Muscle of arm (tissue), 12 donors: Measurements from ENCODE around the gene MRPL52. TPM values are rescaled to one million over a fixed set of nuclear protein-coding genes. Genes with fewer than 3 reads are reported as not detected.

Experiments used
- DNase-seq: peaks from one replicate; pipeline ENCODE4 v3.0.0-alpha.2; 2013
- polyA plus RNA-seq, 12 donors: library from polyadenylated mRNA; unstranded; fragments of 120-200 nt; gene quantifications; one replicate each; pipeline ENCODE4 v1.2.1, GENCODE V29; 2013; ENCODE audit not compliant: insufficient read length in 12 of 12

MRPL52 gene
- polyA plus RNA-seq, 12 donors, result 52.5 to 71.0 (median 60.1) TPM; not detected in 1

DNA sequence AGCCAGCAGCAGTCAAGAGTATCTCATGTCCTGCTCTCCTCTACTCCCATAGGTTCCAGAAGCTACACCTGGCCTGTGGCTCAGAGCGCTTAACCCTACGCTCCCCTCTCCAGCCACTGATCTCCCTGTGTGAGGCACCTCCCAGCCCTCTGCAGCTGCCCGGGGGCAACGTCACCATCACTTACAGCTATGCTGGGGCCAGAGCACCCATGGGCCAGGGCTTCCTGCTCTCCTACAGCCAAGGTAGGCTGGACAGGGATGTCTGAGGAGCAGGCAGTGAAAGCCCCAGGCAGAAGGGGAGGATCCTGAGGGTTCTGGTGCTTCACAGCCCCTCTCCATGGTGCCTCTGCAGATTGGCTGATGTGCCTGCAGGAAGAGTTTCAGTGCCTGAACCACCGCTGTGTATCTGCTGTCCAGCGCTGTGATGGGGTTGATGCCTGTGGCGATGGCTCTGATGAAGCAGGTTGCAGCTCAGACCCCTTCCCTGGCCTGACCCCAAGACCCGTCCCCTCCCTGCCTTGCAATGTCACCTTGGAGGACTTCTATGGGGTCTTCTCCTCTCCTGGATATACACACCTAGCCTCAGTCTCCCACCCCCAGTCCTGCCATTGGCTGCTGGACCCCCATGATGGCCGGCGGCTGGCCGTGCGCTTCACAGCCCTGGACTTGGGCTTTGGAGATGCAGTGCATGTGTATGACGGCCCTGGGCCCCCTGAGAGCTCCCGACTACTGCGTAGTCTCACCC is 45.5 kb downstream of the MRPL52 start:
- no peak for DNase-seq

- no peak for DNase-seq
These were observed 46.1 kb downstream of the MRPL52 start for GRCh38 chr14:22875748-22876319.

GRCh38 chr14:22877000-22877501 is 47.4 kb downstream of the MRPL52 start:
- no peak for DNase-seq

DNA sequence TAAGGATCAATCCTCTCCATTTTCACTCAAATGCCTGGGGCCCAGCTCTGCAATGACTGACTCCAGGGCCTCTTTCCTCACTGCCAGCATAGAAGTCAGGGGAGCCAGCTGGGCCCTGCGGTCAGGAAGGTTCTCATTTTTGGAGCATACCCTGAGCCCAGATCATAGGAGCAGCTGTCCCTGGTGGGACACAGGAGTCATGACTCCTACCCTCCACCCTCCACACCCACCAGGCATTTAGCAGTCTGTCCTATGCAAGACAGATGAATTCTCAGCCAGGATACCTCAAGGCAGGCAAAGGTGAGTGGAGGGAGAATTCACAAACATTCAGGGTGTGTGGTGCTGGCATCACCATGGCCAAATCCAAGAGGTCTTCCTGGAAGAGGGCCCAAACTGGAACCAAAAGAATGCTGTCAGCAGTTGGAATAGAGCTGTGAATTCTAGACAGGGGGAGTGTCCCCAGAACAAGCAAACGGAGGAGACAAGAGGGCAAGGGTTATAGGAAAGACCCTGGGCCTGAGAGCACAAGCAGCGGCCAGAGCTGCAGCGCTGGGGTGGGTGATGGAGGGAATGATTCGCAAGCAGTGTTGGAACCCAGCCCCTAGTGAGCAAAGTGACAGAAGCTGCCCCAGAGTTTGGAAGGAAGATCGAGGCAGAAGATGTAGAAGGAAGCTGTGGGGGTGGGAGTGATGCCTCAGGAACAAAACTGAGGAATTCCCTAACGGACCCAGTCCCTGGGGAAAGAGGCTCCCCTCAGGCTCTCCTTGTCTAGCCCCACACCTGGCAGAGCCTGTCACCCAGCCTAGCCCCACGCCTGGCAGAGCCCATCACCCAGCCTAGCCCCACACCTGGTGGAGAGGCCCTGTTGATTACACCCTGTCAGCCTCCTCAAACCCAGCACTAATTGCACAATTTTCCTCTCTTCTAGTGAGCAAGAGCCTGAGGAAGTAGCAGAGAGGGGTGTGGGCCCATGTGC is 48.9 kb downstream of the MRPL52 start:
- DNase-seq, result no peak

DNA sequence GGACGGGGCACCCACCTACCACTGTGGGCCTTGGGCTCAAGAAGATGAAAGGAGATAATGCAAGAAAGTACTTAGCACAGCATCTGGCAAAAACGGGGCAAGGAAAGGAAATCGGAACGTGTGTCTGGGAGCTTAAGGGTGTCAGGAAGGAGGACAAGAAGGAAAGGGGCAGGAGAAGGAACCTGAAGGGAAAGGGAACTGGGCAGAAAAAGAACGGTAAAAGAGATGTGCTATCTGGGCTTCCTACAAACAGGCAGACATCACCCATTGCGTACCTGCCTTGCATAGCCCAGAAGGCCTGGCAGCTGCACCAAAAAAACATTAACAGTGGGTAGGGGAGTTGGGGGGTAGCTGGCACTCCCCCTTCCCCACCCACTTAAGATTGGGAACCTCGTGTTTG is 52.4 kb downstream of the MRPL52 start:
- DNase-seq, result no peak

GRCh38 chr14:22882529-22883172 is 53.0 kb downstream of the MRPL52 start:
- DNase-seq, result no peak

DNA sequence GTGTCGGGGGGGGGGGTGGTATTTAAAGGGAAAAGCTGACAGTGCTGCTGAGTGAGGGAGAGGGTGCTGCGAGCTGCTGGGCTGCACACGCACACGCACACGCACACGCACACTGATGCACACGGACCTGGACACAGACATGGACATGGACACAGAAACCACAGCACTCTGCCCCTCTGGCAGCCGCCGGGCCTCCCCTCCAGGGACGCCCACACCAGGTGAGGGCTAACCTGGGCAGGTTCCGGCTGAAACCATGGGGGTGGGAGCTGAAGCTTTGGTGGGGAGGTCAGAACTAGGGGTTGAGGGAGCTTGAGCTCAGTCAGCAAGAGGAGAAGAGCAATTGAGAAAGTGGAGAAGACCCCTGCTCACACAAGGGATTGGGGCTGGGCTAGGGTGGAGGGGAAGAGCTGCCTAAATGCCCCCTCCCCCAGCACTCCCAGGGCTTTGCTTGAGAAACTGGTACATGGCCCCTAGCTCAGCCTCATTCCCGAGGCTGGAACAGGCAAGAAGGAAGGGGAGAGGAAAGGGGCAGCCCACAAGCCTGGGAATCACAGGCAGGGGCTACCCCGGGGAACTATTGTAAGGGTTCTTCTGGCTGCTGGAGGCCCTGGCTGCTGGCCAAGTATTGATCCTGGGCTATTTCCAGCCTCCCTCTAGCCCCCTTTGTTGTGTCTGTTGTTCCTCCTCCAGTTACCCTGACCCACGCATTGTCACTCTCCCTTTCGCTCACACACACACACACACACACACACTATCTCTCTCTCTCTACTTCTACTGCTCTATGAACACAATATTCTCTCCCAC is 53.7 kb downstream of the MRPL52 start, which contains the start of gene REM2:
REM2 (plus strand) TSS at position 50 of the 804 bp plus-strand sequence; CDS start at position 116, 66 bp downstream.
- DNase-seq, result no peak

DNA sequence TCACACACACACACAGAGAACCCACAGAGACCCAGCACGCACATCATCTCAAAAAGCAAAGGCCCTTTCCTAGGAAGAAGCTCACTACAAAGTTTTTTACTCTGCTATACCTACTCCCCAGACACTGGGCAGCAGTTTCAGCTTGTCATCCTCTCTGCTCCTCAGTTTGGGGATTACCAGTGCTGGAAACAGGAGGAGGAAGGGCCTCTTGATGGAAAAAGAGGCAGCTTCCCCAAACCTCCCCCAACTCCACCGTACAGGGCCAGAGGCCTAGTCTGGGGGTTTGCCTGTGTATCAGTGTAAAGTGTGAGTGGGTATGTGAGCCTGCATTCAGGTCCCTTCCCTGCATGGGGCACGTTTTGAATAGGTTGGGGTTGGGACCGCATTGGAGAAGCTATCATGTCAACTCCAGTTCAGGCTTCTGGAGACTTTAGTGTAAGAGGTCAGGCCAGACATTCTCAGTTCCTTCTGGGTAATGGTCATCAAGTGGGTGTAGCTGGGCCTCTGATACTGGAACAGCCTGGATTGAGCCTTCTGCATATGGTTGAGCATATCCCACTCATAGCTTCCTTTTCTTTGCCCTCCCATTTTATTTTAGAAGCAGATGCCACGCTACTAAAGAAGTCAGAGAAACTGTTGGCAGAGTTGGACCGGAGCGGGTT is 54.5 kb downstream of the MRPL52 start:
- no peak for DNase-seq

Other genes with a start within 250 kb of the MRPL52 start
- gene DAD1, start 240.7 kb upstream of the MRPL52 start, polyA plus RNA-seq, result 100 to 1,000 TPM in 11 of 12 donors, not detected in 1; 116 to 191 (median 140) TPM
- gene ABHD4, start 231.6 kb upstream of the MRPL52 start, polyA plus RNA-seq, result 10 to 100 TPM in 11 of 12 donors, not detected in 1; 11.6 to 25.3 (median 15.6) TPM
- gene OR6J1, start 185.5 kb upstream of the MRPL52 start, polyA plus RNA-seq, result under 1 TPM in 9 of 12 donors, not detected in 3; 0.04 to 0.24 (median 0.18) TPM
- gene OXA1L, start 63.2 kb upstream of the MRPL52 start, polyA plus RNA-seq, result 100 to 1,000 TPM in 11 of 12 donors, not detected in 1; 150 to 268 (median 226) TPM
- 10 to 100 TPM in 11 of 12 donors, not detected in 1; 14.0 to 34.9 (median 26.6) TPM for gene SLC7A7, start 14.5 kb upstream of the MRPL52 start, polyA plus RNA-seq
- 100 to 1,000 TPM in 11 of 12 donors, not detected in 1; 114 to 285 (median 170) TPM for gene MMP14, start 6.7 kb downstream of the MRPL52 start, polyA plus RNA-seq
- gene LRP10, start 41.9 kb downstream of the MRPL52 start, polyA plus RNA-seq, result 10 to 100 TPM in 11 of 12 donors, not detected in 1; 29.7 to 49.0 (median 37.2) TPM
- under 1 TPM in 8 of 12 donors, not detected in 4; 0.09 to 0.46 (median 0.14) TPM for gene REM2, start 53.3 kb downstream of the MRPL52 start, polyA plus RNA-seq
- gene RBM23, start 89.3 kb downstream of the MRPL52 start, polyA plus RNA-seq, result 10 to 100 TPM in 11 of 12 donors, not detected in 1; 48.3 to 86.1 (median 57.0) TPM
- gene PRMT5, start 99.5 kb downstream of the MRPL52 start, polyA plus RNA-seq, result 10 to 100 TPM in 11 of 12 donors, not detected in 1; 54.0 to 87.0 (median 73.5) TPM
- gene HAUS4, start 127.2 kb downstream of the MRPL52 start, polyA plus RNA-seq, result 10 to 100 TPM in 11 of 12 donors, not detected in 1; 29.2 to 54.0 (median 40.1) TPM
- 100 to 1,000 TPM in 1 of 12 donors, 10 to 100 TPM in 11; 36.7 to 167 (median 42.0) TPM for gene AJUBA, start 152.7 kb downstream of the MRPL52 start, polyA plus RNA-seq
- 10 to 100 TPM in 8 of 12 donors, 1 to 10 TPM in 3, not detected in 1; 8.9 to 17.0 (median 11.6) TPM for gene C14orf93, start 180.3 kb downstream of the MRPL52 start, polyA plus RNA-seq
- gene PSMB5, start 205.0 kb downstream of the MRPL52 start, polyA plus RNA-seq, result 100 to 1,000 TPM in 11 of 12 donors, not detected in 1; 111 to 238 (median 212) TPM
- gene PSMB11, start 212.3 kb downstream of the MRPL52 start, polyA plus RNA-seq, result not detected
- 10 to 100 TPM in 2 of 12 donors, 1 to 10 TPM in 9, not detected in 1; 2.3 to 12.5 (median 3.7) TPM for gene CDH24, start 227.6 kb downstream of the MRPL52 start, polyA plus RNA-seq